WTC11 (cell line): ENCODE data around the gene SLC10A6. TPM values are rescaled to one million over a fixed set of nuclear protein-coding genes. Genes with fewer than 3 reads are reported as not detected.
A peak's percentile ranks its signal among the peaks of the same experiment; 100 is the strongest.

ENCODE experiments used
- ATAC-seq: fragments of 200-7000 bp; cut with Tn5 transposase; 2 replicates; pipeline ENCODE4 v1.10.0; 2021; ENCODE audit warnings: mild to moderate bottlenecking, moderate library complexity
- CTCF ChIA-PET: fragments of 300-600 bp; sonication (Branson Sonifier 250); formaldehyde crosslinking; loops from one replicate; lab custom pipeline; 2021; ENCODE audit warnings: antibody characterized with exemption; lab: Charles Lee
- POLR2A ChIA-PET: fragments of 350-600 bp; sonication (Branson Sonifier 250); formaldehyde crosslinking; loops from one replicate; lab custom pipeline; 2021; ENCODE audit warnings: antibody characterized with exemption; lab: Charles Lee
- DNase-seq: peaks from one replicate; pipeline ENCODE4 v3.0.0; 2021; ENCODE audit warnings: low spot score
- H3K27ac Mint-ChIP-seq: 2 replicates; pipeline ENCODE4 v1.8.0; 2021; ENCODE audit warnings: mixed read lengths
- H3K27me3 Mint-ChIP-seq: 2 replicates; pipeline ENCODE4 v1.8.0; 2021; ENCODE audit warnings: low read depth, mild to moderate bottlenecking, moderate library complexity, mixed read lengths
- H3K36me3 Mint-ChIP-seq: 2 replicates; pipeline ENCODE4 v1.8.0; 2021; ENCODE audit warnings: mixed read lengths
- H3K4me1 Mint-ChIP-seq: 2 replicates; pipeline ENCODE4 v1.8.0; 2022; ENCODE audit warnings: mixed read lengths
- H3K4me3 Mint-ChIP-seq: 2 replicates; pipeline ENCODE4 v1.8.0; 2021; ENCODE audit warnings: mild to moderate bottlenecking, moderate library complexity, mixed read lengths
- H3K9me3 Mint-ChIP-seq: 2 replicates; pipeline ENCODE4 v1.8.0; 2021; ENCODE audit warnings: mixed read lengths
- CREB1 ChIP-seq: sonication (generic); formaldehyde crosslinking; IDR thresholded peaks from 2 replicates; pipeline ENCODE4 v1.8.0; 2023; ENCODE audit warnings: mild to moderate bottlenecking, missing genetic modification reagents
- E2F1 ChIP-seq: sonication (generic); formaldehyde crosslinking; IDR thresholded peaks from 2 replicates; pipeline ENCODE4 v1.8.0; 2022; ENCODE audit warnings: mild to moderate bottlenecking, missing genetic modification reagents
- EMX1 ChIP-seq: fragments of 250-450 bp; sonication (Bioruptor Pico); IDR thresholded peaks from 2 replicates; pipeline ENCODE4 v1.8.0; 2021; ENCODE audit warnings: mild to moderate bottlenecking
- GABPB1 ChIP-seq: sonication (generic); formaldehyde crosslinking; IDR thresholded peaks from 2 replicates; pipeline ENCODE4 v1.8.1; 2023; ENCODE audit warnings: mild to moderate bottlenecking, missing genetic modification reagents
- HMGXB4 ChIP-seq: sonication (generic); formaldehyde crosslinking; IDR thresholded peaks from 2 replicates; pipeline ENCODE4 v1.8.1; 2023; ENCODE audit warnings: mild to moderate bottlenecking, moderate library complexity, missing genetic modification reagents
- OVOL2 ChIP-seq: fragments of 250-450 bp; sonication (Bioruptor Pico); IDR thresholded peaks from 2 replicates; pipeline ENCODE4 v1.9.0; 2021; ENCODE audit warnings: mild to moderate bottlenecking, borderline replicate concordance
- TEAD1 ChIP-seq: sonication (generic); formaldehyde crosslinking; IDR thresholded peaks from 2 replicates; pipeline ENCODE4 v1.8.0; 2022; ENCODE audit warnings: mild to moderate bottlenecking, missing genetic modification reagents
- TEAD4 ChIP-seq: sonication (generic); formaldehyde crosslinking; IDR thresholded peaks from 2 replicates; pipeline ENCODE4 v1.8.0; 2022; ENCODE audit warnings: mild to moderate bottlenecking, missing genetic modification reagents
- USF1 ChIP-seq: sonication (generic); formaldehyde crosslinking; IDR thresholded peaks from 2 replicates; pipeline ENCODE4 v1.8.0; 2022; ENCODE audit warnings: mild to moderate bottlenecking, missing genetic modification reagents
- ZBTB43 ChIP-seq: sonication (generic); formaldehyde crosslinking; IDR thresholded peaks from 2 replicates; pipeline ENCODE4 v1.8.1; 2023; ENCODE audit warnings: mild to moderate bottlenecking, missing genetic modification reagents
- total RNA-seq: library from RNA; stranded (reverse); gene quantifications from 3 replicates; pipeline ENCODE4 v1.2.3, GENCODE V29; 2021
- TF ChIP-seq, protein P1 (sequence below): sonication (generic); formaldehyde crosslinking; IDR thresholded peaks from 2 replicates; pipeline ENCODE4 v1.8.0; 2023; ENCODE audit warnings: mild to moderate bottlenecking, missing genetic modification reagents
- TF ChIP-seq, protein P2 (sequence below): fragments of 250-450 bp; sonication (Bioruptor Pico); IDR thresholded peaks from 2 replicates; pipeline ENCODE4 v1.9.0; 2021; ENCODE audit warnings: mild to moderate bottlenecking

The SLC10A6 gene
- total RNA-seq, 1 experiment from 2014 or later, result not detected

DNA sequence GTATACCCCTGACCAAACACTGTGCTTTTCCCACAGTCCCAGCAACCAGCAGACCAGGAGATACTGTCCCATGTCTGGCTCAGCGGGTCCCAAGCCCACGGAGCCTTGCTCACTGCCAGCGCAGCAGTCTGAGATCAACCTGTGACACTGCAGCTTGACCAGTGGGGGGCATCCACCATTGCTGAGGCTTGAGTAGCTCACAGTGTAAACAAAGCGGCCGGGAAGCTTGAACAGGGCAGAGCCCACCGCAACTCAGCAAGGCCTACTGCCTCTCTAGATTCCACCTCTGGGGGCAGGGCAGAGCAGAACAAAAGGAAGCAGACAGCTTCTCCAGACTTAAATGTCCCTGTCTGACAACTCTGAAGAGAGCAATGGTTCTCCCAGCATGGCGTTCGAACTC lies 58.1 kb downstream of the SLC10A6 start:
- DNase-seq (peak; percentile 72), ATAC-seq (peak; percentile 93)
- TF ChIP-seq, protein P1, sequence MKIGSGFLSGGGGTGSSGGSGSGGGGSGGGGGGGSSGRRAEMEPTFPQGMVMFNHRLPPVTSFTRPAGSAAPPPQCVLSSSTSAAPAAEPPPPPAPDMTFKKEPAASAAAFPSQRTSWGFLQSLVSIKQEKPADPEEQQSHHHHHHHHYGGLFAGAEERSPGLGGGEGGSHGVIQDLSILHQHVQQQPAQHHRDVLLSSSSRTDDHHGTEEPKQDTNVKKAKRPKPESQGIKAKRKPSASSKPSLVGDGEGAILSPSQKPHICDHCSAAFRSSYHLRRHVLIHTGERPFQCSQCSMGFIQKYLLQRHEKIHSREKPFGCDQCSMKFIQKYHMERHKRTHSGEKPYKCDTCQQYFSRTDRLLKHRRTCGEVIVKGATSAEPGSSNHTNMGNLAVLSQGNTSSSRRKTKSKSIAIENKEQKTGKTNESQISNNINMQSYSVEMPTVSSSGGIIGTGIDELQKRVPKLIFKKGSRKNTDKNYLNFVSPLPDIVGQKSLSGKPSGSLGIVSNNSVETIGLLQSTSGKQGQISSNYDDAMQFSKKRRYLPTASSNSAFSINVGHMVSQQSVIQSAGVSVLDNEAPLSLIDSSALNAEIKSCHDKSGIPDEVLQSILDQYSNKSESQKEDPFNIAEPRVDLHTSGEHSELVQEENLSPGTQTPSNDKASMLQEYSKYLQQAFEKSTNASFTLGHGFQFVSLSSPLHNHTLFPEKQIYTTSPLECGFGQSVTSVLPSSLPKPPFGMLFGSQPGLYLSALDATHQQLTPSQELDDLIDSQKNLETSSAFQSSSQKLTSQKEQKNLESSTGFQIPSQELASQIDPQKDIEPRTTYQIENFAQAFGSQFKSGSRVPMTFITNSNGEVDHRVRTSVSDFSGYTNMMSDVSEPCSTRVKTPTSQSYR, result no peak
- TF ChIP-seq ZBTB43 (CRISPR knock-in tag), result no peak
- no peak for TF ChIP-seq HMGXB4 (CRISPR knock-in tag)
- TF ChIP-seq TEAD4 (CRISPR knock-in tag), result peak; percentile 26; the same call in 1 of the 2 replicates
- TF ChIP-seq, protein P2, sequence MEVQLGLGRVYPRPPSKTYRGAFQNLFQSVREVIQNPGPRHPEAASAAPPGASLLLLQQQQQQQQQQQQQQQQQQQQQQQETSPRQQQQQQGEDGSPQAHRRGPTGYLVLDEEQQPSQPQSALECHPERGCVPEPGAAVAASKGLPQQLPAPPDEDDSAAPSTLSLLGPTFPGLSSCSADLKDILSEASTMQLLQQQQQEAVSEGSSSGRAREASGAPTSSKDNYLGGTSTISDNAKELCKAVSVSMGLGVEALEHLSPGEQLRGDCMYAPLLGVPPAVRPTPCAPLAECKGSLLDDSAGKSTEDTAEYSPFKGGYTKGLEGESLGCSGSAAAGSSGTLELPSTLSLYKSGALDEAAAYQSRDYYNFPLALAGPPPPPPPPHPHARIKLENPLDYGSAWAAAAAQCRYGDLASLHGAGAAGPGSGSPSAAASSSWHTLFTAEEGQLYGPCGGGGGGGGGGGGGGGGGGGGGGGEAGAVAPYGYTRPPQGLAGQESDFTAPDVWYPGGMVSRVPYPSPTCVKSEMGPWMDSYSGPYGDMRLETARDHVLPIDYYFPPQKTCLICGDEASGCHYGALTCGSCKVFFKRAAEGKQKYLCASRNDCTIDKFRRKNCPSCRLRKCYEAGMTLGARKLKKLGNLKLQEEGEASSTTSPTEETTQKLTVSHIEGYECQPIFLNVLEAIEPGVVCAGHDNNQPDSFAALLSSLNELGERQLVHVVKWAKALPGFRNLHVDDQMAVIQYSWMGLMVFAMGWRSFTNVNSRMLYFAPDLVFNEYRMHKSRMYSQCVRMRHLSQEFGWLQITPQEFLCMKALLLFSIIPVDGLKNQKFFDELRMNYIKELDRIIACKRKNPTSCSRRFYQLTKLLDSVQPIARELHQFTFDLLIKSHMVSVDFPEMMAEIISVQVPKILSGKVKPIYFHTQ (CRISPR knock-in tag), result no peak
- TF ChIP-seq CREB1 (CRISPR knock-in tag), result 0 out of 2 replicates have a peak, but pooled peaks have one; percentile 24
- H3K9me3 Mint-ChIP-seq, result peaks cover 49% of the 10 kb centered on the region
- POLR2A ChIA-PET, result interaction anchor here (0.6 kb wide), 1 partner anchor 105 kb away, joined by 3 read pairs; no protein-coding TSS in a partner anchor
- no peak overlapping the region for H3K27ac Mint-ChIP-seq
- CTCF ChIA-PET, result interaction anchor here (0.5 to 1.2 kb wide), 8 partner anchors 9 to 295 kb away, joined by 3 to 6 read pairs (median 4); no protein-coding TSS in a partner anchor
- peaks cover 67% of the 10 kb centered on the region for H3K36me3 Mint-ChIP-seq
- H3K4me3 Mint-ChIP-seq, result no peak overlapping the region
- peaks cover 16% of the 10 kb centered on the region for H3K4me1 Mint-ChIP-seq
- no peaks in the 10 kb centered on the region for H3K27me3 Mint-ChIP-seq

DNA sequence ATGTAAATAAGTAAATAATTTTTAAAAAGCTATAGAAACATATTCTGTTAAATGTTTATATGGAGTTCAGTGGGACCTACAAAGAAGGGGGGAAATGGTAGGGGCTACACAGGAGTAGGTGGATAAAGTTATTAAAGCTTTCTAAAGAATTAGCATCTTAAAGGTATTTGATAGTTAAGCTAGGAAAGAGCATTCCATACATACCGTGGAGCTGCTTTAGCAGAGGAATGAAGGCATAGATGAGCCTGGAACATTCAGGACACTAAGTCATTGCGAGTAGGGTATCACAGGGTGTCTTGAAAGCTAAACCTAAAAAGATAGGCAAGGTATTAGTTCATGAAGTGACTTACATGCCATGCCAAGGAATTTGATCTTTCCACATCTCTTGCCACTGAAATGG lies 60.4 kb downstream of the SLC10A6 start:
- Mint-ChIP-seq H3K27ac (peak overlapping the region; percentile 68), H3K27me3 (no peaks in the 10 kb centered on the region), H3K36me3 (peaks cover 64% of the 10 kb centered on the region), H3K4me1 (peaks cover 16% of the 10 kb centered on the region), H3K9me3 (peaks cover 33% of the 10 kb centered on the region), H3K4me3 (no peak overlapping the region)
- no peak for TF ChIP-seq E2F1 (CRISPR knock-in tag)
- no peak for TF ChIP-seq GABPB1 (CRISPR knock-in tag)
- no peak for TF ChIP-seq USF1 (CRISPR knock-in tag)
- no peak for TF ChIP-seq TEAD1 (CRISPR knock-in tag)
- TF ChIP-seq OVOL2 (CRISPR knock-in tag), result no peak
- TF ChIP-seq EMX1 (CRISPR knock-in tag), result no peak
- no peak for DNase-seq
- POLR2A ChIA-PET, result interaction anchor here (1.6 kb wide), 1 partner anchor 195 kb away, joined by 7 read pairs; the partner anchor contains the start of gene PTPN13
- ATAC-seq, result peak; percentile 95
- CTCF ChIA-PET, result interaction anchor here (1.0 to 2.3 kb wide), 5 partner anchors 90 to 306 kb away, joined by 3 to 14 read pairs (median 4); no protein-coding TSS in a partner anchor
